D721Med (cell line): ENCODE data around the gene LDLRAD4.

Source experiments
- DNase-seq: peaks from one replicate; pipeline ENCODE4 v3.0.0; 2011; ENCODE audit warnings: low spot score; ENCODE audit not compliant: insufficient read length
- FAIRE-seq: peaks from 2 replicates; lab custom pipeline; 2011; peaks lifted over from hg19 to GRCh38; lab: Jason Lieb, UNC
- CTCF ChIP-seq: IDR thresholded peaks from 2 replicates; pipeline ENCODE4 v1.5.1; 2012; ENCODE audit warnings: mild to moderate bottlenecking, control low read depth; ENCODE audit not compliant: insufficient read depth; ENCODE audit errors: missing control alignments

LDLRAD4 gene

GRCh38 chr18:13414102-13414501, 195.5 kb downstream of the LDLRAD4 start:
- DNase-seq: no peak
- no peak for TF ChIP-seq CTCF
- no peak for FAIRE-seq

- no peak for DNase-seq
- no peak for TF ChIP-seq CTCF
- no peak for FAIRE-seq
Observed at GRCh38 chr18:13414521-13414920, 196.0 kb downstream of the LDLRAD4 start.

- DNase-seq (no peak), FAIRE-seq (no peak)
- no peak for TF ChIP-seq CTCF
Observed at GRCh38 chr18:13415736-13416135, 197.2 kb downstream of the LDLRAD4 start.

- no peak for DNase-seq
- no peak for TF ChIP-seq CTCF
- no peak for FAIRE-seq
Observed at GRCh38 chr18:13416208-13416607, 197.6 kb downstream of the LDLRAD4 start.

GRCh38 chr18:13416848-13417247, 198.3 kb downstream of the LDLRAD4 start:
- TF ChIP-seq CTCF: no peak

GRCh38 chr18:13418013-13418710, 199.6 kb downstream of the LDLRAD4 start:
- FAIRE-seq (no peak), DNase-seq (no peak)

More at GRCh38 chr18:13416848-13417247, 198.3 kb downstream of the LDLRAD4 start:
- DNase-seq (no peak), FAIRE-seq (no peak)

More at GRCh38 chr18:13418013-13418710, 199.6 kb downstream of the LDLRAD4 start:
- TF ChIP-seq CTCF: no peak
